IPS-20b (cell line): ENCODE measurements around the gene CHERP.

ENCODE experiments used
- H3K27ac ChIP-seq: one replicate; pipeline ENCODE4 v1.5.1; 2013; ENCODE audit warnings: low read length
- H3K27me3 ChIP-seq: 2 replicates; pipeline ENCODE4 v1.6.1; 2013; ENCODE audit warnings: mild to moderate bottlenecking, low read length, inconsistent platforms; ENCODE audit not compliant: insufficient read depth
- H3K36me3 ChIP-seq: 2 replicates; pipeline ENCODE4 v1.6.1; 2013; ENCODE audit warnings: low read depth, mild to moderate bottlenecking, inconsistent platforms, low read length, moderate library complexity; ENCODE audit not compliant: insufficient read depth
- H3K4me1 ChIP-seq: 2 replicates; pipeline ENCODE4 v1.6.1; 2013; ENCODE audit warnings: mild to moderate bottlenecking, control low read depth, inconsistent platforms, low read length, moderate library complexity; ENCODE audit not compliant: insufficient read depth
- H3K4me3 ChIP-seq: 2 replicates; pipeline ENCODE4 v1.5.1; 2013; ENCODE audit warnings: mild to moderate bottlenecking, low read length, inconsistent platforms
- H3K9ac ChIP-seq: 2 replicates; pipeline ENCODE4 v1.6.1; 2013; ENCODE audit warnings: low read depth, mild to moderate bottlenecking, inconsistent platforms, low read length, moderate library complexity
- H3K9me3 ChIP-seq: 2 replicates; pipeline ENCODE4 v1.6.1; 2013; ENCODE audit warnings: mild to moderate bottlenecking, low read depth, low read length, inconsistent platforms; ENCODE audit not compliant: insufficient read depth

Gene CHERP

DNA sequence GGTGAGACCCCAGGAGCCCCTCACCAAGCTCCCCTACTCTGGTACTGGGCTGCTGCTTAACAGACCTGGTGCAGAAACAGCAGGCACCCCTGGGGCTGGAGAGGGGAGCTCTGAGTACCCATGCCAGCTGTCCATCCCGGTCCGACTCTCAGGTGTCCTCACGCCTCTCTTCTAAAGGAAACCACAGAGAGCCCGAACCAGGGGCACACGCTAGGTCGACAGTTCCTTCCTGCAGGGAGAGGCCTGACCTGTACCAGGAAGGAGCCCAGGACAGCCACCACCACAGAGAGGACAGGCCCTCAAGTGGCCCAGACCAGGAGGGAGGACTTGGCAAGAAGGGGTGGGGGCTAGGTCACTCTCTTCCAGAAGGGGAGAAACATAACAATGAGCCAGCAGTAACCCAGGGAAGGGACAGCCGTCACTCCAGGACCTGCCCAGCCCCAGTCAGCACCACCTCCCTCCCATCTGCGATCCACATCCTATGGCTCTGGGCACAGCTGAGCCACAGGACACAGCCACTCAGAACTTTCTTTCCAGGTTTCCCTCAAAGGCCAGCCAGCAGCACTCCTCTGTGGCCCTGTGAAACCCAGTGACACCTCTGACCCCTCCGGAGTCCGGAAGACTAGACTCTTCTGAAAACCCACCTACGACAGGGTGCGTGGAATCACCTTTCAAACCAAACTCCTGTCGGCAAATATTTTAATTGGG is 43.0 kb upstream of the CHERP start:
- Histone ChIP-seq H3K4me3 (peak overlapping the region; percentile 57; the same call in 1 of the 2 replicates), H3K9me3 (no peaks in the 10 kb centered on the region), H3K4me1 (peaks cover 33% of the 10 kb centered on the region), H3K36me3 (no peaks in the 10 kb centered on the region), H3K27me3 (no peaks in the 10 kb centered on the region), H3K9ac (peak overlapping the region; percentile 5; the same call in 1 of the 2 replicates), H3K27ac (peak overlapping the region; percentile 55)

DNA sequence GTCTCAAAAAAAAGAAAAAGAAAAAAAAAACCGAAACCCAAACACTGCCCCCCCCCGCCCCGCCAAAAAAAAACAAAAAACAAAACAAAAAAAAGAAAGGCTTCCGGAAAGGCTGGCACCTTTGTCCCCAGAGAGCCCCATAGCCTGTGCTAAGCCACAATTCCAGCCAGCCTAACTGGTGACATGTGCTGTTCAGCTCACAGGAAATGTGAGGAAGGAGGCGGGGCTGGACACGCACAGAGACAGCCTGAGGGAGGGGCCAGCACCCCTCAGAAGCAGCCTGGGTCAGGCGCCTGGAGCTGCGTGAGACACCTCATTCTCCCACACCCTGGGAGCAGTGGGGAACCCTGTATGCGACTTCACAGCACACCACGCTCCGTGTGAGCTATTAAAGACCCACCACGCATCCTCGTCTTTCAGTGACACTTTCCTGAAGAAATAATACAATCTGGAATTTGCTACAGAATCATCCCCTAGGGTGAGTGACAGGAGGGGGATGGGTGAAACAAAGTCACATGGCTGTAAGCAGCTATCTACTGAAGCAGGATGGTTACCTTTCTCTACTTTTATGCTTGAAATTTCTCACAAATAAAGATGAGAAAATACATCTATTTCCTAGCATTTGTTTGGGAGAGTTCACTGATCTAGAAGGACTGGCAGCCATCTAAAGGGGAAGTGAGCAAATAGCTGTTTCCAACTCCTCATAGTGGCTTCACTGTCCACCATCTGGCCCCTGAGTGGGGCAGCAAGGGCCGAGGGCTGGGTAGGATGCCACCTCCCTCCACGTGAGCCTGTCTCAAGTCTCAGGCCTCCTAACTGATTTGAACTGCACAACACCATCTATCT is 42.2 kb upstream of the CHERP start:
- H3K9me3 ChIP-seq: no peaks in the 10 kb centered on the region
- peaks cover 33% of the 10 kb centered on the region for H3K4me1 ChIP-seq
- no peak overlapping the region for H3K27ac ChIP-seq
- peak overlapping the region; percentile 57 for H3K4me3 ChIP-seq
- no peaks in the 10 kb centered on the region for H3K27me3 ChIP-seq
- H3K36me3 ChIP-seq: 0 out of 2 replicates have a peak, but pooled peaks cover under 1% of the 10 kb centered on the region
- peak overlapping the region; percentile 5; the same call in 1 of the 2 replicates for H3K9ac ChIP-seq

DNA sequence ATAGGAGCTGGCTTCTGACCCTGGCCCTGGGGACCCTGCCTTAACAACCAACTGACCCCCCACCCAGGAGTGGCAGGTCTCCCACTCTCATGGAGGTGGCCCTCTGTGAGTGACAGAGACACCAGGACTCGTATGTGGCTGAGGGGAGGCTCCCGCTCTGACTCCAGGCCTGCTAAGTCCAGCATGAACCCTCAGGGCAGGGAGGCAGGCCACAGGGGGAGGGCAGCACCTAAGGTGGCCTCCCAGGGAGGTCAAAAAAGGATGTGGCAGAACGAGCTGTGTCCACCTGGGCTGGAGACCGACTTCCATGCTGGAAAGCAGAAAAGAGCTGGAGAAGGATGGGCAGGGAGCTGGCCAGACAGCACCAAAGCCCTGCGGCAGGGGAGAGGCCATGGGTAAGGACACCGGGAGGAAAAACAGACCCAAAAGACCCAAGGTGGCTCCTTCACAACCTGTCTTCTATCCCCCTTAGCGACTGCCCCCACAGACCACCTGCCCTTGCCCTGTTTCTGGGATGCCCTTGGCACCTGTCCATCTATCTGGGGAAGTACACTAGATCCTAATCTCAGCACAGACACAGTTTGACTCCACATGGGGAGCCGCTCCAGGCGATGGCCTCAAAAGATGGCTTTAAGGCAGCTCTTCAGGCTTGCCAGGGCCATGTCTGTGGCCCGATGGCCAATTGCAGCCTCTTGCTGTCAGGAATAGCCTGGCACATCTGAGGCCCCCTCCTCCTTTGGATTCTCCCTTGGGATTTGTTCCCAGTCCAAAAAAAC is 40.4 kb upstream of the CHERP start:
- no peak overlapping the region for H3K4me3 ChIP-seq
- no peak overlapping the region for H3K9ac ChIP-seq
- H3K27me3 ChIP-seq: no peaks in the 10 kb centered on the region
- H3K4me1 ChIP-seq: peaks cover 25% of the 10 kb centered on the region
- H3K9me3 ChIP-seq: no peaks in the 10 kb centered on the region
- no peak overlapping the region for H3K27ac ChIP-seq
- H3K36me3 ChIP-seq: 0 out of 2 replicates have a peak, but pooled peaks cover 4% of the 10 kb centered on the region

DNA sequence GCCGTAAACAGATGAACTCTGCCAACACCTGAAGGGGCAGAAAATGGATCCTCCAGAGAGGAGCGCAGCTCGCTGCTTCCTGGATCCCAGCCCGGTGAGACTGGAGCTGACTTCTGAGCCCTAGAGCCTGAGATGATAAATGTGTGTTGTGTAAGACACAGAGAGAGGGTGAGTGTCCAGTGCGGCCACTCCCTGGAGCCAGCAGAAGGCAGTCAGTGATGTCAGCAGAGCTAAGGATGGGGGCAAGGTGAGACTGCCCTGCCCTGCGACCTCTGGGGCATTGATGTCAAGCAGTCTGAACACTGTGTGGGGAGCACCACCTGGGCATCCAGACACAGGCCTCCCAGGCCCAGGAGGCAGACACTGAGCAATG is 39.7 kb upstream of the CHERP start:
- Histone ChIP-seq H3K4me3 (no peak overlapping the region), H3K4me1 (peaks cover 18% of the 10 kb centered on the region), H3K36me3 (0 out of 2 replicates have a peak, but pooled peaks cover 7% of the 10 kb centered on the region), H3K9ac (no peak overlapping the region), H3K27me3 (no peaks in the 10 kb centered on the region), H3K27ac (no peak overlapping the region), H3K9me3 (no peaks in the 10 kb centered on the region)

DNA sequence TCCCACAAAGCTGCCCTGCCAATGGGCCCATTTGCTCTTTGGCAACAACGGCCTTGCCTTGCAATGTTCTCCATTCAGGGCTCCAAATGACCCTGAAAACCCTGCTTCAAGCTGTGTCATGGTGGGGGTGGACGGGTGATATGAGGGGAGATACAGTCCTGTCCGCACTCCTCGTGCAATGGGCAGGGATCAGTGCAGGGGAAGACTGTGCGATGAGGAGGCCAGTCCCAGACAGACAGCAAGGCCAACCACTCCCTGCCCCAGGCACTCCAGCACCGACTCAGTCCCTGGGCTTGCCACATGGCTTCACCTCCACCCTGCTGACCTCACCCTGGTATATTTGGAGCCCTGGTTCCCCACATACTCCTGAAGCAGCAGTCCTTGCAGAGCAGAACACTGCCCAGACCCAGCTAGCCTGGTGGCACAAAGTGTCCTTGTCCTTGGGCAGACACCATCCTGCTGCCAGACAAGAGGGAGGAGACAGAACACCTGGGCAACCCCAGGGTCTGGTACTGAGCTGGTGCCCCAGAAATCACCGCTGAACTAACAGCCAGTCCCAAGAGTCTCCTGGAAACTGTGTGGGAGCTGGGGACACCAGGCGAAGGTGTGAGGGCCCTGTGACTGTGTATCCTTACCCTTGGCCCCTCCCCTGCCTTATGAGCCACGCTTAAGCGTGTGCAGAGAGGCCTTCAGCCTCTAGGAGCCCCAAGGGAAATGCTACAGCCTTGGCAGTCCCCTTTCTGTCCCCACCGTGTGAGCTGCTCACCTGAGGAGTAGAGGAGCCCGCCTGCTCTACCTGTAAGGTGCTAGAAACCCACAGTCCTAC is 39.1 kb upstream of the CHERP start:
- H3K9me3 ChIP-seq: no peaks in the 10 kb centered on the region

DNA sequence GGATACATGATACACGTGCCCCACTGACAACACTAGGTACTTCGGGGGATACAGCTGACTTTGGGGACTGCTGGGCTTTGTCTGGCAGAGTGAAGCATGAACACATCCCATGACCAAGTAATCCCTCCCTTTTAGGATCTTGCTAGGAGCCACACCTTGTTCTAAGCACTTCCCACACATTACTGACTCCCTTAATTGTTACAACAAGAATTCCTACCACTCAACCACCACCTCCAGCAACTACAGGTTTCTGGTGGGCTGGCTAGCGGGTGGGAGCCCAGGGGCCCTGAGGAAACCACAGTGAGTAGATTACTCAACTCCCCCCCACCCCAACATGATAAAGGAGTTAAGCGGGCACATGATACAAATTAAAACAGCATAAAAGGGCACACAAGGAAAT is 37.1 kb upstream of the CHERP start:
- Histone ChIP-seq H3K27ac (no peak overlapping the region), H3K4me3 (no peak overlapping the region), H3K9me3 (no peaks in the 10 kb centered on the region), H3K9ac (no peak overlapping the region), H3K36me3 (peaks cover 32% of the 10 kb centered on the region), H3K27me3 (no peaks in the 10 kb centered on the region), H3K4me1 (peaks cover 4% of the 10 kb centered on the region)

More for the DNA sequence above, 39.1 kb upstream of the CHERP start:
- Histone ChIP-seq H3K27me3 (no peaks in the 10 kb centered on the region), H3K27ac (no peak overlapping the region), H3K4me3 (no peak overlapping the region), H3K4me1 (peaks cover 16% of the 10 kb centered on the region), H3K36me3 (0 out of 2 replicates have a peak, but pooled peaks cover 13% of the 10 kb centered on the region), H3K9ac (no peak overlapping the region)

DNA sequence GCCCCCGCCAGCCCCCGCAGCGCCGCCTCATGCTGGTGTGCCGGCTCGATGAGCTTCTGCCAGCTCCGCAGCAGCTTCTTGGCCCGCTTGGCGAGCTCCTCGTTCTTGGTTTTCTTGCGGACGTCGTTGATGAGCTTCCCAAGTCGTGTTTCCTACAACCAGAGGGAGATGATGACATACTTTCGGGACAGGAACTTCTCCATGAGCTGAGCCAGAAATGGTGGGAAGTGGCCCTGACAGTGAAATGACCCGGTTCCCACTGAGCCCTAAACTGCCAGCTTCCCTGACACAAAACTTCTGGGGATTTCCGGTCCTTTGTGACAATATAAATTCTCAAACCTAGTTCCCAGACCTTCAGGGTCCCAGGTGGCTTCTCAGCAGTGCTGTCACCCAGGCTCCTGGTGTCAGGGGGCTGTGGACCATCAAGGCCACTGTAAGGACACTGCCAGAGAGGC is 35.3 kb upstream of the CHERP start:
- Histone ChIP-seq H3K4me1 (no peaks in the 10 kb centered on the region), H3K9me3 (no peaks in the 10 kb centered on the region), H3K36me3 (peaks cover 35% of the 10 kb centered on the region), H3K9ac (no peak overlapping the region), H3K27me3 (no peaks in the 10 kb centered on the region), H3K4me3 (no peak overlapping the region), H3K27ac (no peak overlapping the region)

DNA sequence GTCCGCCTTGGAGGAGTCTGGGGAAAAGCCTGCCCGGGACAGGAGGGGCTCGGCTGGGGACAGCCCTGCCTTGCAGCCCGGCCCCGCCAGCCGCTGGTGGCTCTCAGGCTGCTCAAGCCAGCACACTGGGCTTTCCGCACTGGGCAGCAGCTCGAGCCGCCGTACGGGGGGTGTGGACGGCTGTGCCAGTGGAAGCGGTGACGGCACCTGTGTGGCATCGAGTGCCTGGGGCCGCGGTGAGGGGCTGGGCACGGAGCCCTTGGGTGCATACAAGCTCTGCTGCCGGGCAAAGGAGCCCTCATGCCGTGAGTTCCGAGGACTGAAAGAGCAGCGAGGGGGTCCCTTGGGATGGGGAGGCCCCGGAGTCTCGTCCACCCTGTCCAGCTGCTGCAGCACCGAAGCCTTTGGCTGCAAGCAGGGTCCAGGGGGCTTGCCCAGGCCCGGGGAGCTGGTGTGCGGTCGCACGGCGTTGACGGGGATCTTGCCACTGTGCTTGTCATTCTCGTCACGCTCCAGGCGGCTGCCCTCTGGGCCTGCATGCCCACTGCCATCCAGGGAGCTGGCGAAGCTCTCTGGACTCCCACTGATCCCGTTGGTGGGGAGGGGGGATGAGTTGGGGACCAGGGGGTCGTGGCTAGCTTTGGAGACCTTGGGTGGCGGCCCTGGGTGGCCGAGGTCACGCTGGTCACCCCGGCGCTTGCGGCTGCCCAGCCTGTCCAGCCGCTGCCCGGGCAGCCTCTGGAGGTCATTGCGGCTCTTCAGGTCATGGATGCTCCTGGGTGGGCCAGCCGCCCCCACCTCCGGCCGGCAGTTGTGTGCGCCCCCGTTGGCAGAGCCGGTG is 34.7 kb upstream of the CHERP start:
- H3K36me3 ChIP-seq: peaks cover 35% of the 10 kb centered on the region
- no peaks in the 10 kb centered on the region for H3K9me3 ChIP-seq

DNA sequence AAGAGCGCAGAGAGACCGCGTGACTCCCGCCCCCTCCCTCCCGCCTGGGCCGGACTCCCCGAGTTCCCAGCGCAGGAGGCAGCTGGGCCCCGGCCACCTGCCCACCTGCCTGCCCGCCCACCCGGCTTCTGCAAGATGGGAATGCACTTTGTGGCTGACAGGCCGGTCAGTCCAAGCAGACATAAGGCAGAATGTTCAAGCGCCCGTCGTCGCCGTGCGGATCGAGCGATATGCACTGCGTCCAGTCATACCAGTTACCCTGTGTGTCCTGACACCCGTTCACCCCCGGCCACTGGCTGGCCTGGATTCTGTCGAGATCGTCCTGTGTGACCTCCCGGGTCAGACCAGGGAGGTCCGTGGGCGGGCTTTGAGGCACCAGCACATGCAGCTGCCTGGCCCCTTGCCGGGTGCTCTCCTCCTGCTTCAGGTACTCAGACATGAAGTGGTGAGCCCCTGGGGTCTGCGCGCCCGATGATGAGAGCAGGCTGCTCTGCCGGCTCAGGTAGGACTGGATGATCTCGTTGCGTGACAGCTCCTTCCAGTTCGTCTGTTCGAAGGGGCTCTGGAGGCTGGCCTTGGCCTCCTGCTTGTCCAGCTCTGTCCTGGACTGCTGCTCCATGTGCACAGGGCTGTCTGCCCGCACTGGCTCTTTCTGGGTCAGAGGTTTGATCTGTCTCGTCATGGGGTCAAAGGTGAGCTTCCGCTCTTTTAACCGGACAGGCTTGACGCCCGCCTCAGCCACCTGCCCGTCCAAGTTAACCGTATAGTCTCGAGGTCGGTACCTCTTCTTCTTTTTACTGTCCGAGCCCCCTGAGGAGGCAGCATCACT is 33.8 kb upstream of the CHERP start:
- no peak overlapping the region for H3K27ac ChIP-seq
- no peak overlapping the region for H3K9ac ChIP-seq
- peaks cover 35% of the 10 kb centered on the region for H3K36me3 ChIP-seq
- H3K9me3 ChIP-seq: no peaks in the 10 kb centered on the region
- H3K27me3 ChIP-seq: no peaks in the 10 kb centered on the region
- no peak overlapping the region for H3K4me3 ChIP-seq
- H3K4me1 ChIP-seq: 0 out of 2 replicates have a peak, but pooled peaks cover 5% of the 10 kb centered on the region

More for the DNA sequence above, 34.7 kb upstream of the CHERP start:
- Histone ChIP-seq H3K4me3 (no peak overlapping the region), H3K4me1 (no peaks in the 10 kb centered on the region), H3K9ac (no peak overlapping the region), H3K27me3 (no peaks in the 10 kb centered on the region), H3K27ac (no peak overlapping the region)

DNA sequence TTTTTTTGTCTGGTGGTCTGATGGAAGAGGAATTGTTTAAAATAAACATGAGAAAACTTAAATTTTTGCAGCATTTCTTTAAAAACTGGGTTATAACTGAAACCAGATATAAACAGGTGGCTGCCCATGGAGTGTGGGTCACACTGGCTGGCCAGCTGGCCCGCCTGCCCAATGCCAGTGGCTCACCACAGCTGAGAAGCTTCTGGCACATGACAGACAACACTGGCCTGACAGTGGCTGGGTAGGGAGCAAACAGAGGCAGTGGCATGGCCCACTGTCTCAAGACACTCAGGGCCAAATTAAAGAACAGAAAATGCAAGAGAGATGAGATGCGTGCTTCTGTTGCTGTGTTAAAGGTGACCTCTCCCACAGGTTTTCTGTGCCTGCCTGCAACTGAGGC is 33.0 kb upstream of the CHERP start:
- H3K36me3 ChIP-seq: peaks cover 39% of the 10 kb centered on the region
- no peak overlapping the region for H3K27ac ChIP-seq
- H3K9ac ChIP-seq: no peak overlapping the region
- H3K4me1 ChIP-seq: 0 out of 2 replicates have a peak, but pooled peaks cover 5% of the 10 kb centered on the region
- H3K4me3 ChIP-seq: no peak overlapping the region
- no peaks in the 10 kb centered on the region for H3K9me3 ChIP-seq
- no peaks in the 10 kb centered on the region for H3K27me3 ChIP-seq
